COR-L47 (cell line): ENCODE results near the gene FMNL1.

ENCODE experiments used
- DNase-seq: peaks from one replicate; lab custom pipeline; 2025; lab: John Stamatoyannopoulos, UW

Gene FMNL1

DNA sequence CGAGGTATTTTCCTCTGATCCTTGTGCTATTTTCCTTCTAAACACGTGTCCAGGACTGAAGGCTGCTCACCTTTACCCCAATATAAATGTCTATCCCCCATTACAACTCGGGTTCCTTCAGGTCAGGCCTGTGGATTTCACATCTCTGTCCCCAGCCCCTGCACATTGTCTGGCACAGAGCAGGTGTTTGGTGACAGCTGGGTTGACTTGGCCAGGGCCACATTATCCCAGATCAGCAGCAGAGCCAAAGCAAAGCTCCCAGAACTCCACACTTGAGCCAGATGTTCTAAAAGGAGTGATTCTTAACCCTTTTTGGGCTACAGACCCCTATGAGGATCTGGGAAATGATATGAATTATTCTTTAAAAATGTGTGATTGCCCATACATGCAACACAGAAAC, 58.2 kb downstream of the FMNL1 start:
- DNase-seq: no peak

- DNase-seq: no peak
These were observed 61.3 kb downstream of the FMNL1 start for GRCh38 chr17:45282683-45283644.

GRCh38 chr17:45283711-45284110, 62.0 kb downstream of the FMNL1 start:
- no peak for DNase-seq

GRCh38 chr17:45284176-45285140, 62.8 kb downstream of the FMNL1 start:
- no peak for DNase-seq

- DNase-seq: no peak
These were observed 64.6 kb downstream of the FMNL1 start for GRCh38 chr17:45286286-45286685.

- no peak for DNase-seq
These were observed 66.1 kb downstream of the FMNL1 start for GRCh38 chr17:45287526-45288500.

DNA sequence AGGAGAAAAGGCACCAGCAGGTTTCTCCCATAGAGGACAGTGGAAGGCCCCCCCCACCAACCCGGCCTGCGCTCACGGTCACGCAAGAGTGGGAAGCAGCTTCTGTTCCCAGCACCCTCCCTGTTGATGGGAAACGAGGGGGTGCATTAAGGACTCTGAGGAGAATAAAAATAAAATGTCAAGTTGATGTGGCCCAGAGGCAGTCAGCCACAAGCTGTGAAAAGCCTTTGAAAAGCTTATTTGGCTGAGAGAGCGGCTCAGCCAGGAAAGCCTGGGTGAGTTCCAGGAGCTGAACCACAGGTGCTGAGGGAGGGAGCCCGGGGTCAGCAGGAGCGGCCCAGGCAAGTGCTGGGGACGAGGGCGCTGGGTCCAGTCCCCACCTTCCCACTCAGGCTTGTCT, 67.1 kb downstream of the FMNL1 start:
- no peak for DNase-seq

DNA sequence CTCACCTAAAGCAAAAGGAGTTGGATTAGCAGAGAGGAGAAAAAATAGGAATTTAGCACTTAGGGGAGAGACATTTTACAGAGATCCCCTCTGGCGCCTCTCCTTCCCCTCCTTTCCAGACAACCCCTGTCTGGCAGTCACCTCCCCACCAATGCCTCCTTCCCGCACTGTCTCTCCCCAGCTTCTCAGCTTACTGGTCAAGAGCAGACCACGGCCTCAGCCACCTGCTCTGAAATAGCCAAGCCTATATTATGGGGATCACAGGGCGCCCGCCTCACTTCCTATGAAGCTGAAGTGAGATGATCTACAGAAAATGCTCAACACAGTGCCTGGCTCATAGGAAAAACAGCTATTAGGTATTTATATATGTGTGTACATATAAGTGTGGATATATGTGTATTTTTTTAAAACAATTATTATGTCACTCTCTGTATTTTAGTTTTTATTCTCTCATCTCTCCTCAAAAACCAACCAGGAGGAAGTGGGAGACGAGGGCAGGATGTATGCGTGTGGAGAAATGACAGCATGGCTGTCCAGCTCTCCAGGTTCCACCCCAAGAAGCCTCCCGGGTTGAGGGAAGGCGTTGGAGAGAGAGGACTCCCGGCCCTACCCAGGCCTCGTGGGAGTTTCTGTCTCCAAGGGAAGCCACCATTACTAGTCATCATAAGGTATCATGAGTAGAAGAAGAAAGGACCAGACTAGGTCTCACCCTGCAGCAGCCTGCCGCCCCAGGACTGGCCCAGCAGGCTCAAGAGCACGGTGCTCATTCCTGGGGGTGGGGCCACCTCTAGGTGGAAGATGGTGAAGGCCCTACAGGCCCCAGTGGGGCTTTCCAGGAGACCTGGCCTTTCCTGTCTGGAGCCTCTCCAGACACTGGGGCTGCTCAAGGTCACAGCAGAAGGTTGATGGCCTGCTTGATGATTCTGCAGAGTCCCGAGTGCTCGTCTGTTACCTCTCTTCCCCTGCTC, 67.9 kb downstream of the FMNL1 start:
- no peak for DNase-seq

- no peak for DNase-seq
These were observed 68.6 kb downstream of the FMNL1 start for GRCh38 chr17:45290269-45290765.

- no peak for DNase-seq
These were observed 69.6 kb downstream of the FMNL1 start for GRCh38 chr17:45291171-45291805.

- DNase-seq: no peak
These were observed 71.2 kb downstream of the FMNL1 start for GRCh38 chr17:45292696-45293412.

DNA sequence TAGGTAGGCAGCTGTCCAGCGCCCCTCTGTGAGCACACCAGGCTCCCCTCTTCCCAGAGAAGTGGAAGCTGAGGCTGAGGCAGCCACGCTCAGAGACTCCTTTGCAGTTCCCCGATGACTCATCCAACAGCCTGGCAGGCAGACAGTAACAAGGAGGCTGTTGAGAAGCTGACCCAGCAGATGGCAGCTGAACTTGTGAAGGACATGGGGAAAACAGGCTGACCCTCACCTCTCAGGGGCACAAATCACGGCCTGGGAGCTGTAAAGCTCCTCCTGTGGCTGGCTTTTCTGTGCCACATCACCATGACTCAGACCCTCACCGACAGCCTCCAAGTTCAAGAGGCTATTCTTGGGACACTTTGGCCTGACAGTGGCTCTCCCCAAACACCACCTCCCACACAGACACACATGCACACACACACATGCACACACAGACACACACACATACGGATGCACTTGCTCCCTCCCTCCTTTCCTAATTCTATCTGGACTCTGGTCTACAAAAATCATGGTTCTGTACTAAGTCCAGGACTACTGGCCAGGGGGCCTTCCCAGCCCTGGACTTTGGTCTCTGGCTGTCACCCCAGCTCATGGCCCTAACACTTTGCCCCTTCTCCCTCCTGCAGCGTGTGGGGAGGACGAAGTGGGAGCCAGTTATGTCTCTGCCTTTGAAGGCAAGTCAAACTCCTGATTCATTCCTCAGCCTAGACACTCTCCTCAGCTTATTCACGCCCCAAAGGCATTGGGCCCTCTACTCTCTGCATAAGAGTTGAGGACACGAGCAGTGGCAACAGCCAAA, 71.9 kb downstream of the FMNL1 start:
- no peak for DNase-seq

DNA sequence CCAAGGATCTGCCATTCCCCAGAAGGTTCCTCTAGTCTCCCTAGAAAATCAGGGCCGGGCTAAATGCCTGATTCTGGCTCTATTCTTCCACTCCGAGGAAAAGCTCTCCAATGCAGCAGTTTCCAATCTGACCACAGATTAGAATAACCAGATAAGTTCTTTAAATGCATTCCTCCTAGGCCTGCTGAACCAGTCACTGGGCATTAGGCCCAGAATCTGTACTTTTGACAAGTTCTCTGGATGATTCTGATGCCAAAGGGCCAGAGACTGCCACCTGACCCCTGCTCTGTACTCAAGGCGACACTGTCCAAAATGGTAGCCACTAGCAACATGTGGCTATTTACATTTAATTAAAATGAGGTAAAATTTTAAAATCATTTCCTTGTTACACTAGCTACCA, 72.8 kb downstream of the FMNL1 start:
- no peak for DNase-seq

- no peak for DNase-seq
These were observed 74.5 kb downstream of the FMNL1 start for GRCh38 chr17:45296003-45296832.

DNA sequence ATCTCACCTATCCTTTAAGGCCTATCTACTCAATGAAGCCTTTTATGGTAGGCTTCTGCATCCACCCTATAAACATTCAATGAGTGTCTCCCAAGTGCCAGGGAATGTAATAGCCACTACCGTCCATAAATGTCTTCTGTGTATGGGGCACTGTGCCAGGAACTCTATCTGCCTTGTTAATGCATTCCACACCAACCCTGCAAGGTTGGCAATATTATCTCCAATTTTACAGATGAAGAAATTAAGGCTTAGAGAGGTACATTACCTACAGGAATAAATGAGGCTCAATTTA, 75.1 kb downstream of the FMNL1 start:
- no peak for DNase-seq
